ENCODE results near the gene FKRP.
"Not testable (repeated sequence)": the region's sequence is repeated elsewhere in the genome, so short reads cannot be mapped to it uniquely, and the experiment has no call there.

FKRP gene

GRCh38 chr19:46785054-46785979, 39.5 kb downstream of the FKRP start:
- in situ Hi-C loops (cut with MboI; ENCODE audit: low sequenced_read_pairs): no loop called here

GRCh38 chr19:46785980-46786235, 40.1 kb downstream of the FKRP start:
- in situ Hi-C loops (cut with MboI; ENCODE audit: low sequenced_read_pairs): no loop called here

- in situ Hi-C loops (cut with MboI; ENCODE audit: low sequenced_read_pairs): no loop called here
Observed at GRCh38 chr19:46786236-46787039, 40.6 kb downstream of the FKRP start.

DNA sequence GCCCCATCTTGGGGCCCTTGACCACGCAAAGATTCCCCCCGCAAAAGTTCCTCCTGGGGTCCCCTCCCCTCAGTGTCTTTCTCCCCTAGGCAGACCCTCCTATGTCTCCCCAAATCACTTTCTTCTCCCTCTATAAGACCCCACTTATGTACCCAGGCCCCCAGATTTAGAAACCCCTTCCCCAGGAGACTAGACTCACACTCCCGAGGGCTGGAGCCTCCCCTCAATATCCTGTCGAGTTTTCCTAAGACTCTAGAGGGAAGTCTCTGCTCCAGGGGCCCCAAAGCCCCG, 41.1 kb downstream of the FKRP start:
- in situ Hi-C loops (cut with MboI; ENCODE audit: low sequenced_read_pairs): no loop called here

DNA sequence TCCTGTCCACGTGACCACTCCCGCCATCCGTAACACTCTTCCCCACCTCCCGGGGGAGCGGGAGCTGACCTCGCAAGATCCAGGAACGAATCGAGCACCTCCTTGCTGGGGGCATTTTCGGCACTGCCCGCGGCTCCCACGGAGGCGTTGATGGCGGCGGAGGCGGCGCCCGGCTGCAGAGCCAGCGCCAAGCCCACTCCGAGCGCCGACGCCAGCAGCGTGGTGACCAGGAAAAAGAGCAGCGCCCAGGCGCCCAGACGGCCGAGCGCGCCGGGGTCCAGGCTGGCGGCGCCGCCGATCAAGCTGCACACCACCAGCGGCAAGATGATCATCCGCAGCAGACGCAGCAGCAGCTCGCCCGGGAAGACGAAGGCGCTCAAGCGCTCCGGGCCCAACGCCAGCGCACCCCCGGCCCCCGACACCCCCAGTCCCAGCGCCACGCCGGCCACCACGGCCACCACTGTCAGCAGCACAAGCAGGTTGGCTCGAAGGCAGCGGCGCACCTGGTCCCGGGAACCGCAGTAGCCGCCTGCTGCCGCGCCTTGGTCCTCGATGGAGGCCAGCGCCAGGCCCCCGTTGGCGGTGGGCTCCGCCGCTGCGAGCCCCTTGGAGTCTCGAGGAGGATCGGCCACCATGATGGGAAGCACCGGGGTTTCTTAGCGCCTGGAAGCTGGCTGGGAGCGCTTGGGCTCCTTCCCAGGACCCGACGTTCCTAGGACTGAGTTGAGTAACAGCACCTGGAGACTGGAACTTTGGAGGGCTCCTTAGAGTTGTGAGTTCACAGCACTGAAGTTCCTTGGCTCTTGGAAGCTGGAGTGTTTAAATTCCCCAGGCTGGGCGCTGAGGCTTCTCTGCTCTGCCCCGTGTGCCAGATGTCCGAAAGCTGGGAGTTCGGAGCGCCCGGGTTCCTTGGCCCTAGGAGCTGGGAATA, 41.7 kb downstream of the FKRP start:
- in situ Hi-C loops (cut with MboI; ENCODE audit: low sequenced_read_pairs): no loop called here

DNA sequence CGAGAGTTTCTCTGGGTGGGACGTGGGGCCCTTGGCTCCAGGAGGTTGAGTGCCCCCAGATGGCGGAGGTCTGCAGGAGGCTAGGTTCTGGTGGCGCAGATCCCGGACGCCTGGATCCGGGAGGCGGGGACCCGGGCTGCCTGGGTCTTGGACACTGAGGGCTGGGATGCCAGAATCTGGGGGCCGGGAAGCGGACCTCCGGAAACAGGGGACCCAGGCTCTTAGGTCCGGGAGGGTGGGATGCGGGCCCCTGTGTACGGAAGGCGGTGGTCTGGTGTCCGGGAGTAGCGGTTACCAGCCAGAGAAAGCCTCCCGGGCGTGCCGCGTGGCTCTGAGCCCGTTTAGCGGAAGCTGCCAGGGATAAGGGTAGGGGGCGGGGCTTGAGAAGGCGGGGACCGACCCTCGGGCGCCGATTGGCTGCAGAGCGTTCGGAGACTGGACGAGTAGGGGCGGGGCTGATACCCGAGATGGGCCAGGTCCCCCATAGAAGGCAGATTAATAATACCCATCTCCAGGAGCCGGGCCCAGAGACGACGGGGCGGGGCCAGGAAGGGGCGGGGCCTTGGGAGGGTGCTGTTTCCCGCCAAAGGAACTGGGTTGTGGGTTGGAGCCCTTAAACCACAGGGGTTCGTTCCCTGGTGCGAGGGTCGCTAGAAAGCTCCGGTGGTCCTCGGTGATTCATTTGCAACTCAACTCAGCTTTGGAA, 42.6 kb downstream of the FKRP start, which contains the start of gene SLC1A5:
Gene SLC1A5 (minus strand): TSS at position 333 of the 706 bp plus-strand sequence. CDS start 629 bp downstream, outside the sequence.
- in situ Hi-C loops (cut with MboI; ENCODE audit: low sequenced_read_pairs): no loop called here

DNA sequence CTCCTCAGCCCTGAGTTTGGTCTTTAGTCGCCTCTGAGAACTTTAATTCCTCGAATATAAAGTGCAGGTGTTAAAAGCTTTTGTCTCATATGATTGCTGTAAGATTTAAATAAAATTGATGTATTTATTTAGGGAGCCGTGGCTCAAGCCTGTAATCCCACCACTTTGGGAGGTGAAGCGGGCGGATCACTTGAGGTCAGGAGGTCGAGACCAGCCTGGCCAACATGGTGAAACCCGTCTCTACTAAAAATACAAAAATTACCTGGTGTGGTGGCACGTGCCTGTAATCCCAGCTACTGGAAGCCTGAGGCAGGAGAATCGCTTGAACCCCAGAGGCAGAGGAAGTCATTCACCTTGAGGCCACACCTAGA, 43.1 kb downstream of the FKRP start:
- in situ Hi-C loops (cut with MboI; ENCODE audit: low sequenced_read_pairs): no loop called here

DNA sequence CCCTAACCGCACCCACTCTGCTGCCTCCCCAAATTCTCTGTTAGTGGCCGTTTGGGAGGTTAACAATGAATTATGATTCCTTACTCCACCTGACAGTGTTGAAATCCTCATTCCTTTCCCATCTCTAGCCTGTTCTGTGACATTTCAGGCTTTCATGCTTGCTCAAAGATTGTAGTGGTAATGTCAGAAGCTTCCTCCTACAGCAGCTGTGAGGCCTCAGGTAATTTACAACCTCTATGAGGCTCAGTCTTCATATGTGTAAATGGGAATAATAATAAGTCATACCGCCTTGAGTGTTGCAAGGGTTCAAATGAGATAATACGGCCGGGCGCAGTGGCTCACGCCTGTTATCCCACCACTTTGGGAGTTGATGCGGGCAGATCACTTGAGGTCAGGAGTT, 43.5 kb downstream of the FKRP start:
- in situ Hi-C loops (cut with MboI; ENCODE audit: low sequenced_read_pairs): no loop called here

DNA sequence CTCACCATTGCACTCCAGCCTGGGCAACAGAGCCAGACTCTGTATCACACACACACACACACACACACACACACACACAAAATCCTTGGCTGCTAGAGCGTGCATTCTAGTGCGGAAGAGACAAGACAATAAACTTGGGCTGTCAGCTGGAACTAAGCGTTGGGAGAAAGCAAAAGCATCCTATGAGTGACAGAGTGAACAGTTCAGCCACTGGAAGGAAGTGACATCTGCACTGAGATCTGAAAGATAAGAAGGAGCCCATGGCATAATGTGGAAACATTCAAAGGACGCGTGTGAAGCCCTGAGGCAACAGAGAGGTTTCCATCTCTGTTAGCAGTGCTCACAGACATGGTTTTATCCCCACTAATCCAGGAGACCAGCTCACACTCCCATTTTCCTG, 46.1 kb downstream of the FKRP start:
- in situ Hi-C loops (cut with MboI; ENCODE audit: low sequenced_read_pairs): no loop called here

GRCh38 chr19:46797881-46798280, 52.0 kb downstream of the FKRP start:
- in situ Hi-C loops (cut with MboI; ENCODE audit: low sequenced_read_pairs): no loop called here

DNA sequence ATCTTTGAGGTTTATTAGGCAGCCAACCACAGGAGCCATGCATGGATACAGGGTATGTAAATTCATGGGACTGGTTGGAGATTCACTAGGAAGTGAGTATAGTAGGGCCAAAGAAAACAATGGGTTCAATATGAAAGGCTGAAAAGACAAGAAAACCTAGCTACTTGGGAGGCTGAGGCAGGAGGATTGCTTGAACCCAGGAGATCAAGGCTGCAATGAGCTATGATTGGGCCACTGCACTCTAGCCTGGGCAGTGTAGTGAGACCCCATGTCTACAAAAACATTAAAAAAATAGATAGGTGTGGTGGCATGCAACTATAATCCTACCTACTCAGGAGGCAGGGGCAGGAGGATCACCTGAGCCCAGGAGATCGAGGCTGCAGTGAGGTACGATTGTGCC, 52.9 kb downstream of the FKRP start:
- in situ Hi-C loops (cut with MboI; ENCODE audit: low sequenced_read_pairs): no loop called here

DNA sequence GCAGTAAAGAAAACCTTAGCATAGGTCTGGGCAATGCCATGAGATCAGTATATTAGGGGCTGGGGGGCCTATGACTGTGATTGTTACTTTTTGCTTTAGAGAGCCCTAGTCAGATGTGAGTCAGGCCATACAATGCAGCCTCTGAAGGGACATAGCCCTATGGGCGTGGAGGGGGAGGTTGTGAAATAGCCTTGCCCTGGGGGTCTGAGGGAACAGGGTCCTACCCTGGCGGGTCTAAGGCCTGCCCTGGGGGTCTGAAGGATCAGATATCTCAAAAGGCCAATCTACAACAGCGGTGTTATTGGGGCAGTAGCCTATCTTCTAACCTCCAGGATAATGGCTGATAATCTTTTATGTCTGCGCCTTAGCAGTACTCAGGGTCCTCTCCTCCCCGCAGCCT, 56.3 kb downstream of the FKRP start:
- in situ Hi-C loops (cut with MboI; ENCODE audit: low sequenced_read_pairs): no loop called here

GRCh38 chr19:46803555-46803954, 57.7 kb downstream of the FKRP start:
- in situ Hi-C loops (cut with MboI; ENCODE audit: low sequenced_read_pairs): no loop called here

GRCh38 chr19:46804432-46804831, 58.6 kb downstream of the FKRP start:
- in situ Hi-C loops (cut with MboI; ENCODE audit: low sequenced_read_pairs): not testable (repeated sequence)

- in situ Hi-C loops (cut with MboI; ENCODE audit: low sequenced_read_pairs): no loop called here
Observed at GRCh38 chr19:46806656-46807055, 60.8 kb downstream of the FKRP start.
